ENCODE results near the gene HLA-B. TPM values are rescaled to one million over a fixed set of nuclear protein-coding genes. Genes with fewer than 3 reads are reported as not detected.

Gene HLA-B
- total and polyA plus RNA-seq, 7 donors: 138 to 402 (median 231) TPM

GRCh38 chr6:31355583-31355948 lies 1.4 kb downstream of the HLA-B start:
- DNase-seq: no peak
- H3K27ac ChIP-seq: no peak overlapping the region
- no peaks in the 10 kb centered on the region for H3K9me3 ChIP-seq
- peak overlapping the region; percentile 67 for H3K4me3 ChIP-seq
- peaks cover 0 to 3% of the 10 kb centered on the region in 2 donors for H3K36me3 ChIP-seq (ENCODE audit: insufficient read depth in 1 of 2, low read depth in 1 of 2)
- no peaks in the 10 kb centered on the region for H3K4me1 ChIP-seq
- intact Hi-C loops (cut with DNase I): no loop called here
- ATAC-seq: no peak
- peaks cover 0 to 16% (median 7%) of the 10 kb centered on the region in 3 donors for H3K27me3 ChIP-seq (ENCODE audit: insufficient read depth in 3 of 3, low read length in 2 of 3)
- TF ChIP-seq CTCF (IDR thresholded peaks at IDR 0.05): no peak
- WGBS, 3 donors: 67 to 79% (median 69%) methylated on average over 5 of the region's 5 CpGs

GRCh38 chr6:31354864-31355582 lies 2.0 kb downstream of the HLA-B start:
- H3K4me1 ChIP-seq: no peaks in the 10 kb centered on the region
- ATAC-seq (no peak), DNase-seq (no peak)
- no peaks in the 10 kb centered on the region for H3K9me3 ChIP-seq
- peak overlapping the region; percentile 67 for H3K4me3 ChIP-seq
- WGBS, 3 donors: 60 to 67% (median 64%) methylated on average over 11 of the region's 11 CpGs
- no peak overlapping the region for H3K27ac ChIP-seq
- intact Hi-C loops (cut with DNase I): no loop called here
- no peak for TF ChIP-seq CTCF (IDR thresholded peaks at IDR 0.05)
- peaks cover 0 to 3% of the 10 kb centered on the region in 2 donors for H3K36me3 ChIP-seq (ENCODE audit: insufficient read depth in 1 of 2, low read depth in 1 of 2)
- peaks cover 0 to 12% (median 7%) of the 10 kb centered on the region in 3 donors for H3K27me3 ChIP-seq (ENCODE audit: insufficient read depth in 3 of 3, low read length in 2 of 3)

- H3K27ac ChIP-seq: no peak overlapping the region
- no peak for DNase-seq
- H3K4me1 ChIP-seq: no peaks in the 10 kb centered on the region
- H3K4me3 ChIP-seq: peak overlapping the region; percentile 67
- peaks cover 0 to 7% (median 5%) of the 10 kb centered on the region in 3 donors for H3K27me3 ChIP-seq (ENCODE audit: insufficient read depth in 3 of 3, low read length in 2 of 3)
- no peak for ATAC-seq
- TF ChIP-seq CTCF (IDR thresholded peaks at IDR 0.05): no peak
- peaks cover 0 to 3% of the 10 kb centered on the region in 2 donors for H3K36me3 ChIP-seq (ENCODE audit: insufficient read depth in 1 of 2, low read depth in 1 of 2)
- WGBS, 3 donors: 55 to 64% (median 57%) methylated on average over 10 to 11 of the region's 11 CpGs
- intact Hi-C loops (cut with DNase I): no loop called here
- H3K9me3 ChIP-seq: no peaks in the 10 kb centered on the region
Observed at GRCh38 chr6:31354158-31354863, 2.7 kb downstream of the HLA-B start.

- 56 to 69% (median 61%) methylated on average over 6 of the region's 6 CpGs for WGBS, 3 donors
- intact Hi-C loops (cut with DNase I): loop anchor here in 1 of 2 donors (2.0 kb wide), 1 partner anchor 87 kb away; no protein-coding TSS in a partner anchor
- H3K27ac ChIP-seq: no peak overlapping the region
- ATAC-seq (no peak), DNase-seq (no peak)
- peaks cover 0 to 3% of the 10 kb centered on the region in 2 donors for H3K36me3 ChIP-seq (ENCODE audit: insufficient read depth in 1 of 2, low read depth in 1 of 2)
- no peaks in the 10 kb centered on the region for H3K4me1 ChIP-seq
- peaks cover 0 to 7% (median 3%) of the 10 kb centered on the region in 3 donors for H3K27me3 ChIP-seq (ENCODE audit: insufficient read depth in 3 of 3, low read length in 2 of 3)
- H3K4me3 ChIP-seq: no peak overlapping the region
- no peak for TF ChIP-seq CTCF (IDR thresholded peaks at IDR 0.05)
- H3K9me3 ChIP-seq: no peaks in the 10 kb centered on the region
Observed at GRCh38 chr6:31353384-31353945, 3.5 kb downstream of the HLA-B start.

Measured in psoas muscle (tissue), 8 donors.